IMR-90 (cell line): ENCODE results near the gene CHD6. TPM values are rescaled to one million over a fixed set of nuclear protein-coding genes. Genes with fewer than 3 reads are reported as not detected.

Source experiments
- ATAC-seq: fragments of 200-7000 bp; cut with Tn5 transposase; 2 replicates; pipeline ENCODE4 v1.9.1; 2020; ENCODE audit warnings: low read depth, mild to moderate bottlenecking, moderate library complexity
- BruUV-seq: library from RNA; stranded (reverse); fragments of 400-500 nt; replicated peaks from 2 replicates; lab custom pipeline; 2021; lab: Mats Ljungman, UMichigan
- CTCF ChIA-PET: fragments of 300-600 bp; formaldehyde crosslinking; extraction: SDS; loops from one replicate; lab custom pipeline; 2021; ENCODE audit warnings: antibody characterized with exemption; lab: Yijun Ruan, JAX
- POLR2A ChIA-PET: fragments of 300-600 bp; sonication (Branson Sonifier 250); formaldehyde crosslinking; loops from one replicate; lab custom pipeline; 2022; ENCODE audit warnings: antibody characterized with exemption; ENCODE audit not compliant: unreplicated experiment; lab: Charles Lee
- DNase-seq: peaks from one replicate; pipeline ENCODE4 v3.0.0; 2013
- H2AFZ ChIP-seq: replicated peaks from 2 replicates; pipeline ENCODE3; 2013; ENCODE audit warnings: low read length, mild to moderate bottlenecking; ENCODE audit not compliant: poor library complexity
- H2AK5ac ChIP-seq: 2 replicates; pipeline ENCODE4 v1.6.1; 2013; ENCODE audit warnings: low read depth, low read length, inconsistent platforms
- H2AK9ac ChIP-seq: replicated peaks from 2 replicates; pipeline ENCODE3; 2013; ENCODE audit warnings: mild to moderate bottlenecking, low read depth, low read length, moderate library complexity; ENCODE audit not compliant: poor library complexity
- H2BK120ac ChIP-seq: 2 replicates; pipeline ENCODE4 v1.6.1; 2013; ENCODE audit warnings: low read depth, low read length, inconsistent platforms
- H2BK15ac ChIP-seq: 3 replicates; pipeline ENCODE4 v1.6.1; 2013; ENCODE audit warnings: low read depth, low read length, inconsistent platforms
- H2BK20ac ChIP-seq: 2 replicates; pipeline ENCODE4 v1.6.1; 2013; ENCODE audit warnings: low read depth, mild to moderate bottlenecking, inconsistent platforms, low read length, moderate library complexity
- H2BK5ac ChIP-seq: 2 replicates; pipeline ENCODE4 v1.6.1; 2013; ENCODE audit warnings: mild to moderate bottlenecking, low read depth, low read length, inconsistent platforms; ENCODE audit not compliant: poor library complexity, severe bottlenecking
- H3K14ac ChIP-seq: replicated peaks from 2 replicates; pipeline ENCODE4 v1.6.1; 2013; ENCODE audit warnings: low read depth, low read length, inconsistent platforms
- H3K18ac ChIP-seq: 2 replicates; pipeline ENCODE4 v1.6.1; 2013; ENCODE audit warnings: low read depth, low read length, control low read depth
- H3K23ac ChIP-seq: 2 replicates; pipeline ENCODE4 v1.6.1; 2013; ENCODE audit warnings: low read depth, low read length, inconsistent platforms
- H3K27ac ChIP-seq: 2 replicates; pipeline ENCODE4 v1.5.1; 2013; ENCODE audit warnings: mild to moderate bottlenecking, control low read depth, low read length; ENCODE audit not compliant: insufficient read depth
- H3K27me3 ChIP-seq: 2 replicates; pipeline ENCODE4 v1.6.1; 2013; ENCODE audit warnings: low read length; ENCODE audit not compliant: control insufficient read depth, insufficient read depth
- H3K36me3 ChIP-seq: 2 replicates; pipeline ENCODE4 v1.6.1; 2013; ENCODE audit warnings: low read length, mixed read lengths; ENCODE audit not compliant: control insufficient read depth, insufficient read depth
- H3K4ac ChIP-seq: 2 replicates; pipeline ENCODE4 v1.6.1; 2013; ENCODE audit warnings: low read depth, low read length, inconsistent platforms
- H3K4me1 ChIP-seq: 2 replicates; pipeline ENCODE4 v1.6.1; 2013; ENCODE audit warnings: low read length, mixed read lengths; ENCODE audit not compliant: control insufficient read depth, insufficient read depth
- H3K4me2 ChIP-seq: 2 replicates; pipeline ENCODE4 v1.6.1; 2013; ENCODE audit warnings: low read depth, mild to moderate bottlenecking, control low read depth, low read length, moderate library complexity
- H3K4me3 ChIP-seq: 2 replicates; pipeline ENCODE4 v1.5.1; 2013; ENCODE audit warnings: low read depth, mild to moderate bottlenecking, control low read depth, low read length, moderate library complexity; ENCODE audit not compliant: insufficient read depth
- H3K56ac ChIP-seq: 2 replicates; pipeline ENCODE4 v1.6.1; 2013; ENCODE audit warnings: low read length, inconsistent platforms; ENCODE audit not compliant: insufficient read depth; ENCODE audit errors: extremely low read depth
- H3K79me1 ChIP-seq, 2 experiments: 2 replicates each; pipeline ENCODE4 v1.6.1; 2013; ENCODE audit warnings: low read length in 2 of 2, inconsistent platforms in 1 of 2, low read depth in 1 of 2
- H3K9ac ChIP-seq: 2 replicates; pipeline ENCODE4 v1.6.1; 2013; ENCODE audit warnings: low read depth, low read length, control low read depth
- H3K9me1 ChIP-seq: 2 replicates; pipeline ENCODE4 v1.6.1; 2013; ENCODE audit warnings: low read length, inconsistent platforms; ENCODE audit not compliant: insufficient read depth
- H3K9me3 ChIP-seq: 2 replicates; pipeline ENCODE4 v1.6.1; 2013; ENCODE audit warnings: low read length; ENCODE audit not compliant: control insufficient read depth, insufficient read depth
- H4K20me1 ChIP-seq: 2 replicates; pipeline ENCODE4 v1.6.1; 2013; ENCODE audit warnings: low read length, inconsistent platforms; ENCODE audit not compliant: insufficient read depth
- H4K5ac ChIP-seq: 2 replicates; pipeline ENCODE4 v1.6.1; 2013; ENCODE audit warnings: mild to moderate bottlenecking, low read depth, low read length, control low read depth
- H4K8ac ChIP-seq, 2 experiments: 2 replicates each; pipeline ENCODE4 v1.6.1; 2013; ENCODE audit warnings: low read depth in 2 of 2, low read length in 2 of 2, control low read depth in 1 of 2, inconsistent platforms in 1 of 2
- H4K91ac ChIP-seq: 2 replicates; pipeline ENCODE4 v1.6.1; 2013; ENCODE audit warnings: low read depth, low read length, inconsistent platforms; ENCODE audit not compliant: insufficient read depth
- MAFK ChIP-seq: IDR thresholded peaks from 2 replicates; pipeline ENCODE4 v1.6.1; 2012; ENCODE audit warnings: low read depth, low read length, improper control_type of control experiment
- WGBS, 2 experiments: methylation state at CpG; one replicate each; pipeline versions ENCODE4 v1.1.5 to v1.1.7; 2013; ENCODE audit warnings: missing lambda C conversion rate in 2 of 2; ENCODE audit not compliant: insufficient read length in 1 of 2; ENCODE audit errors: extremely low coverage in 2 of 2; 5-methylcytosine and 5-hydroxymethylcytosine counted together
- dilution Hi-C: fragments of 300-500 bp; cut with HindIII; formaldehyde crosslinking; loops from one replicate; pipeline ENCODE4 v1.14.3; 2018; ENCODE audit warnings: low sequenced_read_pairs; ENCODE audit not compliant: unreplicated experiment
- in situ Hi-C: fragments of 300-500 bp; cut with MboI; formaldehyde crosslinking; loops from 3 replicates; pipeline ENCODE4 v1.14.3; 2019; ENCODE audit warnings: low sequenced_read_pairs, inconsistent platforms, mixed read lengths
- intact Hi-C: fragments of 100-400 bp; cut with micrococcal nuclease; formaldehyde crosslinking; loops from 2 replicates; pipeline ENCODE4 v1.10.0; 2022
- polyA plus RNA-seq, 3 experiments: library from polyadenylated mRNA; depleted of rRNA; stranded (reverse); fragments of >200 nt; gene quantifications; 2 replicates each; pipeline ENCODE4 v1.2.3, GENCODE V29; 2012; ENCODE audit warnings: low replicate concordance in 1 of 3
- total RNA-seq: library from RNA; depleted of rRNA; stranded (reverse); fragments of >200 nt; gene quantifications from 2 replicates; pipeline ENCODE4 v1.2.3, GENCODE V29; 2012
- TF ChIP-seq, protein P1 (sequence below): fragments of 150-350 bp; IDR thresholded peaks from 2 replicates; pipeline ENCODE4 v1.6.1; 2017; ENCODE audit warnings: mild to moderate bottlenecking, antibody characterized with exemption, low read length, low read depth

The CHD6 gene
- total and polyA plus RNA-seq, 2 of the 4 experiments (the other 2 are of a cell fraction) = 8.8 to 26.7 TPM

DNA sequence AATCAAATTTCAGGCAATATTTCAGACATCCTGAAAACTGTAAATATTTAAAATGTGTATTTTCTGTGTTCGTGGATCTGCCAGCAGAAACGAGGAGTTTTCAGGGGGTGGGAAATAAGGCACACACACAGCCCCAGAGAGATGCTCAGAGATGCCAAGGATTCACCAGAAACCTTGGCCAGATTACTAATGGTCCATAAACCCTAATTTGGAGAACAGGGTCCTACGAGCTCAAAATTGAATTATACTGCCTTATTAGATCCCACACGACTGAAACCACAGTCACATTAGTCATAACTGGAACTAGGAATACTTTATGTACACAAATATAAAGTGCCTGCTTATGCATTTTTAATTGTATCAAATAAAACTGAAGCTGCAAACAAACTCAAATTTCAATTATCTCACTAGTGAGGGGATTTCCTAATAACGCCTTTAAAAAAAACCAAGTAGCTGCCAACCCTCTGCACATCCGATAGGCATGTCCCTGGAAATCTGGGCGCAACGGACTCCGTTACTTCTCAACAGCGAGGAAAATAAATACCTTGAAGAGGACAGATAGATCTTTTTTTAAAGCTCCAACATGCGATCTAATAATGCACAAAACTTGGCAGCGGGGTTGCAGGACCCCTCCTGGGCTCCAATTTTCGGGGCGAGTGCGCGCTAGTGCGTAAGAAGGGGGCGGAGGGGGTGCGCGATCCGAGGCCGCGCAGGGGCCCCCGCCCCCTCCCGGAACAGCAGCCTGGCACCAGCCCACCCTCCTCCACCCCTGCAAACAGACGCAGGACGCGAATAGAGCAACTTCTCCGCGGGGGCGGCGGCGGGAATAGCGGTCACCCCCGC, 897 bp downstream of the CHD6 start:
- peak overlapping the region; percentile 54; the same call in 1 of the 2 replicates for H3K23ac ChIP-seq
- peak overlapping the region; percentile 81 for H3K9ac ChIP-seq
- H2AFZ ChIP-seq = peak overlapping the region; percentile 78
- ChIA-PET POLR2A (no interaction called here), CTCF (no interaction called here)
- no peak overlapping the region for H4K91ac ChIP-seq
- peaks cover 4% of the 10 kb centered on the region; the same call in 1 of the 2 replicates for H3K9me1 ChIP-seq
- H3K56ac ChIP-seq = no peak overlapping the region
- H2BK20ac ChIP-seq = no peak overlapping the region
- peak overlapping the region; percentile 48 for H3K27ac ChIP-seq
- H2BK5ac ChIP-seq = peak overlapping the region; percentile 22
- no peaks in the 10 kb centered on the region for H3K36me3 ChIP-seq
- DNase-seq (peak; percentile 32), ATAC-seq (peak; percentile 10)
- peak; percentile 25; the same call in 1 of the 2 replicates for TF ChIP-seq MAFK
- TF ChIP-seq, protein P1, sequence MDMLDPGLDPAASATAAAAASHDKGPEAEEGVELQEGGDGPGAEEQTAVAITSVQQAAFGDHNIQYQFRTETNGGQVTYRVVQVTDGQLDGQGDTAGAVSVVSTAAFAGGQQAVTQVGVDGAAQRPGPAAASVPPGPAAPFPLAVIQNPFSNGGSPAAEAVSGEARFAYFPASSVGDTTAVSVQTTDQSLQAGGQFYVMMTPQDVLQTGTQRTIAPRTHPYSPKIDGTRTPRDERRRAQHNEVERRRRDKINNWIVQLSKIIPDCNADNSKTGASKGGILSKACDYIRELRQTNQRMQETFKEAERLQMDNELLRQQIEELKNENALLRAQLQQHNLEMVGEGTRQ = no peak
- H3K4ac ChIP-seq = no peak overlapping the region
- H4K8ac ChIP-seq = no peak overlapping the region; a peak in 1 of 4 replicates
- H3K79me1 ChIP-seq = peaks cover 19 to 35% of the 10 kb centered on the region in 2 experiments
- intact Hi-C loops (loop anchor here (5.0 kb wide), 3 partner anchors 120 to 190 kb away; no protein-coding TSS in a partner anchor), dilution Hi-C loops (no loop called here), in situ Hi-C loops (loop anchor here (25.0 kb wide), 2 partner anchors 455 to 655 kb away; no protein-coding TSS in a partner anchor)
- peak overlapping the region; percentile 71 for H3K4me2 ChIP-seq
- H3K9me3 ChIP-seq = no peaks in the 10 kb centered on the region
- no peak overlapping the region for H2BK15ac ChIP-seq
- no peak overlapping the region for H3K18ac ChIP-seq
- no peak overlapping the region for H2AK9ac ChIP-seq
- no peak overlapping the region for H3K14ac ChIP-seq
- H2AK5ac ChIP-seq = no peak overlapping the region
- H4K5ac ChIP-seq = no peak overlapping the region
- peaks cover 4% of the 10 kb centered on the region for H3K4me1 ChIP-seq
- H3K4me3 ChIP-seq = peak overlapping the region; percentile 85
- H2BK120ac ChIP-seq = no peak overlapping the region
- no TSS peak for BruUV-seq
- peaks cover 5% of the 10 kb centered on the region; the same call in 1 of the 2 replicates for H3K27me3 ChIP-seq
- no CpG with 5 or more reads among the region's 35 CpGs for WGBS, 2 experiments
- peaks cover 36% of the 10 kb centered on the region for H4K20me1 ChIP-seq
